H9 (cell line): ENCODE results near the gene EXO1. TPM values are rescaled to one million over a fixed set of nuclear protein-coding genes. Genes with fewer than 3 reads are reported as not detected.

ENCODE experiments used
- DNase-seq: peaks from one replicate; pipeline ENCODE4 v3.0.0-alpha.2; 2017
- H2AFZ ChIP-seq: one replicate; pipeline ENCODE4 v1.6.1; 2013; ENCODE audit warnings: mild to moderate bottlenecking, low read length, control low read depth, moderate library complexity
- H2AK5ac ChIP-seq: 2 replicates; pipeline ENCODE4 v1.6.1; 2013; ENCODE audit warnings: low read length, control low read depth, mixed read lengths; ENCODE audit not compliant: insufficient read length
- H2BK120ac ChIP-seq: one replicate; pipeline ENCODE4 v1.6.1; 2013; ENCODE audit warnings: low read depth, mild to moderate bottlenecking, low read length, control low read depth, inconsistent platforms; ENCODE audit not compliant: poor library complexity, severe bottlenecking
- H2BK12ac ChIP-seq: 2 replicates; pipeline ENCODE4 v1.6.1; 2013; ENCODE audit warnings: low read length, control low read depth, mixed read lengths, low read depth; ENCODE audit not compliant: insufficient read length
- H2BK15ac ChIP-seq: 2 replicates; pipeline ENCODE4 v1.6.1; 2013; ENCODE audit warnings: low read depth, low read length, control low read depth
- H2BK20ac ChIP-seq: one replicate; pipeline ENCODE4 v1.6.1; 2013; ENCODE audit warnings: low read depth, mild to moderate bottlenecking, low read length, control low read depth, inconsistent platforms; ENCODE audit not compliant: poor library complexity, severe bottlenecking
- H2BK5ac ChIP-seq: 2 replicates; pipeline ENCODE4 v1.6.1; 2013; ENCODE audit warnings: low read length, control low read depth, mixed read lengths; ENCODE audit not compliant: insufficient read length
- H3K14ac ChIP-seq: 2 replicates; pipeline ENCODE4 v1.6.1; 2013; ENCODE audit warnings: low read length, control low read depth; ENCODE audit not compliant: insufficient read depth
- H3K18ac ChIP-seq: 2 replicates; pipeline ENCODE4 v1.6.1; 2013; ENCODE audit warnings: low read depth, mild to moderate bottlenecking, mixed read lengths, low read length, control low read depth; ENCODE audit not compliant: insufficient read length
- H3K23ac ChIP-seq: 2 replicates; pipeline ENCODE4 v1.6.1; 2013; ENCODE audit warnings: low read length, control low read depth, mixed read lengths, low read depth; ENCODE audit not compliant: insufficient read length
- H3K23me2 ChIP-seq: 2 replicates; pipeline ENCODE4 v1.6.1; 2013; ENCODE audit warnings: low read depth, mild to moderate bottlenecking, mixed read lengths, low read length, control low read depth; ENCODE audit not compliant: insufficient read length, poor library complexity, severe bottlenecking
- H3K27ac ChIP-seq: 2 replicates; pipeline ENCODE4 v1.5.1; 2013; ENCODE audit warnings: low read length, control low read depth, mixed read lengths, low read depth; ENCODE audit not compliant: insufficient read length
- H3K27me3 ChIP-seq: 2 replicates; pipeline ENCODE4 v1.6.1; 2013; ENCODE audit warnings: low read length, control low read depth, inconsistent platforms; ENCODE audit not compliant: insufficient read depth
- H3K4ac ChIP-seq: 2 replicates; pipeline ENCODE4 v1.6.1; 2013; ENCODE audit warnings: low read depth, mild to moderate bottlenecking, control low read depth, inconsistent platforms, low read length, moderate library complexity
- H3K4me1 ChIP-seq: 2 replicates; pipeline ENCODE4 v1.6.1; 2013; ENCODE audit warnings: low read length, control low read depth, inconsistent platforms; ENCODE audit not compliant: insufficient read depth
- H3K4me2 ChIP-seq: 2 replicates; pipeline ENCODE4 v1.6.1; 2013; ENCODE audit warnings: low read length, control low read depth, mixed read lengths; ENCODE audit not compliant: insufficient read length, insufficient read depth
- H3K56ac ChIP-seq: 2 replicates; pipeline ENCODE4 v1.6.1; 2013; ENCODE audit warnings: low read depth, mild to moderate bottlenecking, mixed read lengths, low read length, control low read depth; ENCODE audit not compliant: insufficient read length
- H3K79me1 ChIP-seq: 2 replicates; pipeline ENCODE4 v1.6.1; 2013; ENCODE audit warnings: low read depth, mild to moderate bottlenecking, moderate library complexity, low read length, control low read depth, inconsistent platforms; ENCODE audit not compliant: insufficient read depth, poor library complexity, severe bottlenecking
- H3K79me2 ChIP-seq: 2 replicates; pipeline ENCODE4 v1.6.1; 2013; ENCODE audit warnings: low read length, control low read depth, inconsistent platforms; ENCODE audit not compliant: insufficient read depth
- H3K9ac ChIP-seq: 2 replicates; pipeline ENCODE4 v1.6.1; 2013; ENCODE audit warnings: low read length, control low read depth, mixed read lengths; ENCODE audit not compliant: insufficient read length; ENCODE audit errors: extremely low read depth
- H3K9me3 ChIP-seq: one replicate; pipeline ENCODE4 v1.6.1; 2013; ENCODE audit warnings: low read depth, low read length, inconsistent platforms; ENCODE audit not compliant: control insufficient read depth
- H3T11ph ChIP-seq: one replicate; pipeline ENCODE4 v1.6.1; 2013; ENCODE audit warnings: mild to moderate bottlenecking, low read length, control low read depth, inconsistent platforms
- H4K20me1 ChIP-seq: one replicate; pipeline ENCODE4 v1.6.1; 2013; ENCODE audit not compliant: control insufficient read depth, insufficient read length, insufficient read depth
- H4K5ac ChIP-seq: 2 replicates; pipeline ENCODE4 v1.6.1; 2013; ENCODE audit warnings: low read depth, mild to moderate bottlenecking, mixed read lengths, low read length, control low read depth; ENCODE audit not compliant: insufficient read length
- H4K8ac ChIP-seq: replicated peaks from 2 replicates; pipeline ENCODE4 v1.6.1; 2013; ENCODE audit warnings: low read length, control low read depth, mixed read lengths, low read depth; ENCODE audit not compliant: insufficient read length
- H4K91ac ChIP-seq: 2 replicates; pipeline ENCODE4 v1.6.1; 2013; ENCODE audit warnings: low read depth, mild to moderate bottlenecking, moderate library complexity, mixed read lengths, low read length, control low read depth; ENCODE audit not compliant: insufficient read length
- H3K27ac Mint-ChIP-seq, 3 experiments: 2 replicates in 2 of 3; 3 replicates in 1 of 3; pipeline ENCODE4 v1.8.0; 2020 to 2021; ENCODE audit warnings: mixed read lengths in 3 of 3, mild to moderate bottlenecking in 1 of 3, moderate library complexity in 1 of 3
- H3K27me3 Mint-ChIP-seq: 2 replicates; pipeline ENCODE4 v1.8.0; 2021; ENCODE audit warnings: low read depth, mild to moderate bottlenecking, moderate library complexity, mixed read lengths
- H3K36me3 Mint-ChIP-seq, 3 experiments: 2 replicates in 2 of 3; 3 replicates in 1 of 3; pipeline ENCODE4 v1.8.0; 2020 to 2021; ENCODE audit warnings: low read depth in 3 of 3, mixed read lengths in 3 of 3; ENCODE audit not compliant: insufficient read depth in 1 of 3
- H3K4me1 Mint-ChIP-seq, 2 experiments: 2 replicates each; pipeline ENCODE4 v1.8.0; 2020; ENCODE audit warnings: mixed read lengths in 2 of 2
- H3K4me3 Mint-ChIP-seq, 2 experiments: 2 replicates in 1 of 2; 3 replicates in 1 of 2; pipeline ENCODE4 v1.8.0; 2020 to 2021; ENCODE audit warnings: mild to moderate bottlenecking in 2 of 2, mixed read lengths in 2 of 2, moderate library complexity in 1 of 2
- H3K9me3 Mint-ChIP-seq, 2 experiments: 2 replicates in 1 of 2; 3 replicates in 1 of 2; pipeline ENCODE4 v1.8.0; 2020; ENCODE audit warnings: mild to moderate bottlenecking in 2 of 2, mixed read lengths in 2 of 2, moderate library complexity in 1 of 2
- WGBS: extraction: QIAGEN DNeasy Blood & Tissue Kit; methylation state at CpG from one replicate; pipeline ENCODE4 v1.1.7; 2013; ENCODE audit warnings: missing lambda C conversion rate, low lambda C conversion rate, mixed read lengths; ENCODE audit not compliant: insufficient read length; ENCODE audit errors: extremely low coverage; 5-methylcytosine and 5-hydroxymethylcytosine counted together
- total RNA-seq: library from RNA; stranded (reverse); gene quantifications from 2 replicates; pipeline ENCODE4 v1.2.1, GENCODE V29; 2021
- TF ChIP-seq, protein P1 (sequence below): fragments of 200-600 bp; sonication (generic); conservative IDR thresholded peaks from 3 replicates; pipeline ENCODE4 v1.8.0; 2021; ENCODE audit warnings: antibody characterized with exemption, mild to moderate bottlenecking

EXO1 gene
- total RNA-seq, 1 experiment from 2014 or later, result 43.2 TPM

GRCh38 chr1:241869022-241869421, 21.0 kb downstream of the EXO1 start:
- H3K27ac ChIP-seq, result no peak overlapping the region
- no peak overlapping the region for H3K9ac ChIP-seq
- H4K20me1 ChIP-seq, result no peaks in the 10 kb centered on the region
- H3K27ac Mint-ChIP-seq, result no peak overlapping the region
- no peak overlapping the region for H2AFZ ChIP-seq
- TF ChIP-seq, protein P1, sequence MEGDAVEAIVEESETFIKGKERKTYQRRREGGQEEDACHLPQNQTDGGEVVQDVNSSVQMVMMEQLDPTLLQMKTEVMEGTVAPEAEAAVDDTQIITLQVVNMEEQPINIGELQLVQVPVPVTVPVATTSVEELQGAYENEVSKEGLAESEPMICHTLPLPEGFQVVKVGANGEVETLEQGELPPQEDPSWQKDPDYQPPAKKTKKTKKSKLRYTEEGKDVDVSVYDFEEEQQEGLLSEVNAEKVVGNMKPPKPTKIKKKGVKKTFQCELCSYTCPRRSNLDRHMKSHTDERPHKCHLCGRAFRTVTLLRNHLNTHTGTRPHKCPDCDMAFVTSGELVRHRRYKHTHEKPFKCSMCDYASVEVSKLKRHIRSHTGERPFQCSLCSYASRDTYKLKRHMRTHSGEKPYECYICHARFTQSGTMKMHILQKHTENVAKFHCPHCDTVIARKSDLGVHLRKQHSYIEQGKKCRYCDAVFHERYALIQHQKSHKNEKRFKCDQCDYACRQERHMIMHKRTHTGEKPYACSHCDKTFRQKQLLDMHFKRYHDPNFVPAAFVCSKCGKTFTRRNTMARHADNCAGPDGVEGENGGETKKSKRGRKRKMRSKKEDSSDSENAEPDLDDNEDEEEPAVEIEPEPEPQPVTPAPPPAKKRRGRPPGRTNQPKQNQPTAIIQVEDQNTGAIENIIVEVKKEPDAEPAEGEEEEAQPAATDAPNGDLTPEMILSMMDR, result no peak
- WGBS, result no CpG with 5 or more reads among the region's 1 CpG
- H3K4me1 Mint-ChIP-seq, result no peaks in the 10 kb centered on the region
- H4K8ac ChIP-seq, result no peak overlapping the region
- H2BK120ac ChIP-seq, result no peak overlapping the region
- no peaks in the 10 kb centered on the region for H3K79me1 ChIP-seq
- DNase-seq, result no peak
- no peak overlapping the region for H2BK15ac ChIP-seq
- no peak overlapping the region for H3K4me3 Mint-ChIP-seq
- no peaks in the 10 kb centered on the region for H3K79me2 ChIP-seq
- no peak overlapping the region for H3K4me2 ChIP-seq
- H2AK5ac ChIP-seq, result no peak overlapping the region
- H4K5ac ChIP-seq, result no peak overlapping the region
- H3K4me1 ChIP-seq, result no peaks in the 10 kb centered on the region
- no peak overlapping the region for H2BK20ac ChIP-seq
- no peak overlapping the region for H3K18ac ChIP-seq
- no peak overlapping the region for H3K23ac ChIP-seq
- no peak overlapping the region for H3K4ac ChIP-seq
- H2BK12ac ChIP-seq, result no peak overlapping the region
- H3K56ac ChIP-seq, result no peak overlapping the region
- H3K36me3 Mint-ChIP-seq, result peaks cover 36 to 85% (median 62%) of the 10 kb centered on the region in 3 experiments
- no peak overlapping the region for H4K91ac ChIP-seq
- H3K27me3 Mint-ChIP-seq, result no peaks in the 10 kb centered on the region
- H3K27me3 ChIP-seq, result no peaks in the 10 kb centered on the region
- no peak overlapping the region for H3T11ph ChIP-seq
- no peaks in the 10 kb centered on the region for H3K9me3 Mint-ChIP-seq
- H3K23me2 ChIP-seq, result no peaks in the 10 kb centered on the region
- H3K9me3 ChIP-seq, result no peaks in the 10 kb centered on the region
- no peak overlapping the region for H2BK5ac ChIP-seq
- H3K14ac ChIP-seq, result no peak overlapping the region
